Measurements from ENCODE around the gene OTUD5.
A peak's percentile ranks its signal among the peaks of the same experiment; 100 is the strongest.

Gene OTUD5

DNA sequence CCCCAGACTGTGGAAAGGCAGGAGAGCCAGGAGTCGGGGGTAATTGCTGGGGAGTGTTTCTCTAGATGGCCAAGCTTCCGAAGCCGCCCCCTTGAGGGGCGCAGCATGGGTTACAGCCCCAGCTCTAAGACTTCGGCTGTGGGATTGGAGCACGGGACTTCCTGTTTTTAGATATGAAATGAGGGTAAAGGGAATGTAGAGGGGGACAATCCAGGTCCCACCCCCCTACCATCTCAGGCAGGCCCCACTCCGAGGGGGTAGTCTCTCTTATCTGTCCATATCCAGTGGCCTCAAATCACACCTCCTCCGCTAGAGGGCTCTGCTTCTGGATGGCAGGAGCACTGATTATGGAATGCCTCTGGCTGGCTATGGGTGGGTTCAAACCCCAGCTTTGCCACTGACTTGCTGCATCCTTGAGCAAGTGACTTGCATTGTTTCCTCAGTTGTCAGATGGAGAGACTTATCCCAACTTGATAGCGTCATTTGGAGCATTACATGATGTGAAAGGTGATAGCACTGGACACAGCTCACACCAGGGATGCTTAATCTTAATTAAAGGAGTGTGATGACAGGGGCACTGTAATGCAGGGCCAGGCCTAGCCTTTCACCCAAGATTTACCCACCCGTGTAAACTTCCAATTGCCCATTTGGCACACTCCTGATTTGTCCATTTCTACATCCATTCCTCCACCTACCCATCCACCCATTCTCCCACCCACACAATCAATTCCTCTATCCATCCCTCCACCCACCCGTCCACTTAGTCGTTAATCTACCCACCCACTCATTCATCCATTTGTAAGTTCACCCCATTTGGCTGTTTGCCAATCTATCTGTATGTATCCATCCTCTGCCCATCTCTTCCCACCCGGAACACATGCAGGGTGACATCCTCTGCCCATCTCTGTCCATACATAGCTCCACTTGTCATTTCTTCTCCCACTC lies 15.1 kb upstream of the OTUD5 start:
- peak; percentile 11 to 58 (median 51) for DNase-seq

GRCh38 chrX:48971249-48972219 lies 14.1 kb upstream of the OTUD5 start, which contains the start of gene KCND1:
TSS of gene KCND1 (minus strand) at chrX:48971844. CDS start at chrX:48970271, 1,573 bp downstream.
- DNase-seq = no peak

GRCh38 chrX:48969471-48969870 lies 12.1 kb upstream of the OTUD5 start:
- DNase-seq = no peak

DNA sequence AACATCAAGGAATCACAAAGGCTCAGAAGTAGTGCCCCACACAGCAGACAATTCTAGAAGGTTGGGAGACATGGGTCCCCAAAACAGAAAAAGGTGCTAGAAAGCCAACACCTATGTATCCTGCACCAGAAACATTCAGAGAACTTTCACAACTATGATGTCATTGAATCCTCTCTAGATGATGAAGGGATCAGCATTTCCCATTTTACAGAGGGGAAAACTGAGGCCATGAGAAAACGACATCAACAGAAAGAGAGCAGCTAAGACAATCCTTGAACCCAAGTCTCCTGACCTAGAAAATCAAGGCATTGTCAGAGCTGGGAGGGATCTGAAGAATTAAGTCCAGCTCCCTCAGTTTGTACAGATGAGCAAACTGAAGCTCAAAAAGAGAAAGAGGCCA lies 11.0 kb upstream of the OTUD5 start:
- no peak for DNase-seq

DNA sequence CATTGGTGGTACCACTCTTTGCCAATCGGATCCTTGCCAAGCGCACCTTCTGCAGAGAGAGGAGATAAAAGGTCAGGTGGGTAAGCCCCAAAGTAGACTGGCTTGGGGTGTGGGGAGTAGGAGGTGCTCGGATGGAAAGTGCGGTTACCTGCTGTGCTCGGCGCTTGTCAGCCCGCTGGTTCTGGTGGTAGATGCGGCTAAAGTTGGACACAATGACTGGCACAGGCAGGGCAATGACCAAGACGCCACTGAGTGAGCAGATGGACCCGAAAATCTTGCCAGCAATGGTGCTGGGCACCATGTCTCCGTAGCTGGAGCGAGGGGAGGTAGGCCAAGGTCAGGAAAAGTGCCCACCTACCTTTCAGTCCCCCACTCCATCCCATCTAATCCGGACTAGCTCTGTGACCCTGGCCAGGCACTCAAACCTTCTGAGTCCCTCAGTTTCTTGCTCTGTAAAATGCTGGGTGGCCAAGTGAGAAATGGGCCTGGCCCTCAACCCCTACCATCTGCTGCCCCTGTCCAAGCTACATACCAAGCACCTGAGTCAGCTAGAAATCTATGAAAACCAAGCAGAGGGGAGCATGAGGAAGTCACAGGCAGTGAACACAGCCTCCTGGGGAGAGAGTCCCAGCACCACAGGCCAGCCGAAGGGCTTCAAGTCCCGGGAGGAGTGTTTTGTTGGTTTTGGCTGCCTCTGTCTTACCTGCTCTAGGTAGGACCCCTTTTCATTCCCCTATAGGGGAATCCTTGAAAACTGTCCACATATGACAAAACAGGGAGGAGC lies 9.6 kb upstream of the OTUD5 start:
- DNase-seq = no peak

DNA sequence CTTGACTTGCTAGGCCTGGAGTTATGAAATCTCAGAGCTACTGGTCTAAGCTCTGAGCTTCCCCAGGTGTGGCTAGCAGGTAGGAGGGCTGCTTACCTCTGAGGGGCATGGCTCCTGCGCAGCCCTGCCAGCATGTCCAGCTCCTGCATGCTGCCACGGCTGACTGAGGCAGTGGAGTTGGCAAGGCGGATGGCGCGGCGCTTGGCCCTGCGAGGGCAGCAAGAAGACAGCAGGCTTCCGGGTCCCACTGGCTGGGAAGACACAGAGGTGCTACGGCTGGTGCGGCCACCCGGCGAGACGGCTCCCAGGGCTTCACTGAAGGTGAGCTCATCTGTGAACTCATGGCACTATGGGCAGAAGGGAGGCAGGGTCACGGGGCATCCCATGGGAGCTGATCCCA lies 8.6 kb upstream of the OTUD5 start:
- DNase-seq = no peak

GRCh38 chrX:48961585-48962091 lies 4.2 kb upstream of the OTUD5 start:
- no peak for DNase-seq

GRCh38 chrX:48960291-48960690 lies 2.9 kb upstream of the OTUD5 start:
- DNase-seq = peak; percentile 25 to 50 (median 47)

- peak; percentile 23 to 42 (median 30) for DNase-seq
These were observed 1.3 kb upstream of the OTUD5 start for GRCh38 chrX:48958635-48959094.

GRCh38 chrX:48957827-48958634 lies 624 bp upstream of the OTUD5 start:
- peak; percentile 93 to 97 (median 96) for DNase-seq

DNA sequence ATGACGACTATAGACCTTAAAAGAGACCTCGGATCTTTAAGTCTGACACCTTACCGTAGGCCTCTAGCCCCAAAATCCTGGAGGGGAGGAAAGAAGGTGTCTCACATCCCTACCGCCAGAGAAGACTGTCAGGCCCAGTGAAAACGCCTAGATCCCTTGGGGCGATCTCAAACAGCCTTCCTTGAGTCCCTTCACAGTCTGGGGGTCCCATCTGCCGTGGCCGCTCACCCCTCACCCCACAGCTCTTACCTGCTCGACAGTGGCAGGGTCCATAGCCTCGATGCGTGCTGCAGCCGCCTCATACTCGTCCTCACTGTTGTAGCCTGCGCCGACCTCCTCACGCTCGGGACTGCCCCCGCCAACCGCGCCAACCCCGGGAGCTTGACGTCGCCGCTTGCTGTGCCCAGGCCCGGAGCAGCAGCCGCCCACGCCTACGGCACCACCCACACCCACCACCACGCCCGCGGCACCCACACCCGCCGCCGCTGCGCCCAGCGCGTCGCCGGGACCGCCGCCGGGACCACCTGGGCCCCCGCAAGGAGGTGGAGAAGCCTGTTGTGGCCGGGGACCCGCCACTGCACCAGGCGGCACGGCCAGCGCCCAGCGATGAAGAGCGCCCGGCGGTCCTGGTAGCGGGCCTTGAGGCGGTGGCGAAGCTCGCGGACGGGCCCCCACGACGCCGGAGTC lies 536 bp downstream of the OTUD5 start:
- peak in 3 of 4 experiments; percentile 21 to 60 (median 30) for DNase-seq

GRCh38 chrX:48948589-48948988 lies 8.8 kb downstream of the OTUD5 start:
- DNase-seq = no peak

- peak; percentile 51 to 74 (median 62) for DNase-seq
These were observed 11.7 kb downstream of the OTUD5 start for GRCh38 chrX:48945517-48946348.

DNA sequence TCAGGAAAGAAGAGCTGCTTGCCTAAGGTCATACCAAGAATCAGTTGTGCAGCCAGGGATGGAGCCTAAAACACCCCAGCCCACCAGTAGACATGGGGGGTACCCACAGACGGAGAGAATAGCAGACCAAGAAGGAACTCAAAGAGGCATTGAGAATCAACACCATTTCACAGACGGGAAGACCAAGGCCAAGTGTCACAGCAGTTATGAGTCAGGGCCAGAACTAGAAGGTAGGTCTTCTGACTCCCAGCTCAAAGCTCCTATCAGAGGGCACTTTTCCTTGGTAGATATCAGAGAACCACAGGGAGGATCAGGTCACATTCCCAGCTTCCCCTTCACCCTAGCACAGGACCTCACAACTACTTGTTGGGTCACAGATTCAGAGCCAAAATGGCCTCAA lies 14.5 kb downstream of the OTUD5 start:
- peak in 1 of 4 experiments; percentile 10 for DNase-seq

DNA sequence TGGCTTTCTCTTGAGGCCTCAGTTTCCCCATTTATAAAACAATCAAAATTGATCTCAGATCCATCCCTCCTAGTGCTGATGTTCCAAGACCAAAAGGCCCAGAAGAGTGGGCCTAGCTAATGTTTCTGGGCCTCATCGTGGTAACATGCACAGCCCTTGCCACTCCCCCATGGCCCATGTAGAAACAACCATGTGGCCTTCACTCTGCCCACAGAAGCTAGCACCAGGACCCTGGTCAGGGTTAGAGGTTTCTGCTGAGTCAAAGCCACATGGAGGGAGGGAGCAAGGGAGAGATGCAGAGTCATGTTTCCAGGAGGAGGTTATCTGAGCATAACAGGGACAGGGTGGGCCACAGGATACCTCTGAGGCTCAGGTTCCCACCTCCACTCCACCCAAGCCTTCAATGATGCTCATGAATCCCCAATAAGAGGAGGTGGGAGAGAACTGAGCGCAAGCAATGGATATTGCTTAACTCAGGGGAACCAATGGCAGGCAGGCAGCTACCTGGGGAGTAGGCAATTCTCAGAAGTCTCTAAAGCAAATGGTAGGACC lies 16.9 kb downstream of the OTUD5 start:
- DNase-seq = no peak

- DNase-seq = no peak
These were observed 17.7 kb downstream of the OTUD5 start for GRCh38 chrX:48939524-48940228.

DNA sequence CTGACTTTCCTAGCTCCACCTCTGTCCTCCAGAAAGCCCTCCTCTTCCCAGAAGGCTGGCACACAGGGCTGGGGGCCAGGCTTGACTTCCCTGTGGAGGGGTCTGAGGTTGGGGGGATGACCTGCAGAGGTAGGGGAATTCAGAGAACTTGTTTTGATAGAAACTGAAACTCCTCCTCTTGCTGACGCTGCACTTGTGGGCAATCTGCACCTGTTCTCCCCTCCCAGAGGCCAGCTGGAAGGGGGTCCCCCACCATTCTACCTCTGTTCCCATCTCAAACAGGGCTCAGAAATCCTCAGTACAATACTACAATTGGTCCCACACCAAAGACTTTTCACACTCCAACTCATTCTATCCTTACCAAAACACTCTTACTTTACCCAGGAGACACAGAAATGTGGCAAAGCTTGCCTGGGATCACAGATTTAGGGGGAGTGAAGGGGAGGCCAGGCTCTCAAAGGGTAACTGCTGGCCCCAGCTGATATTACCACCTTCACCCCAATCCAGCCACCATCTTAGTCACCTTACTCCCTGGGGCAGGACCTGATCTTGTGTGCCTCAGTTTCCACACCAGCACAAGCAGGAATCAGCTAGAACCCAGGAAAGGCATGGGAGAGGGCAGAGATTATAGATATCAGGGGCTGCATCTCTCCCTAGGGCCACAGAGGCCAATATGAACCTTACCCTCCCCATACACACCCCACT lies 18.5 kb downstream of the OTUD5 start:
- DNase-seq = no peak
